IPS-20b (cell line): ENCODE data around the gene DPH2.

Source experiments
- H3K27ac ChIP-seq: one replicate; pipeline ENCODE4 v1.5.1; 2013; ENCODE audit warnings: low read length
- H3K27me3 ChIP-seq: 2 replicates; pipeline ENCODE4 v1.6.1; 2013; ENCODE audit warnings: mild to moderate bottlenecking, low read length, inconsistent platforms; ENCODE audit not compliant: insufficient read depth
- H3K36me3 ChIP-seq: 2 replicates; pipeline ENCODE4 v1.6.1; 2013; ENCODE audit warnings: low read depth, mild to moderate bottlenecking, inconsistent platforms, low read length, moderate library complexity; ENCODE audit not compliant: insufficient read depth
- H3K4me1 ChIP-seq: 2 replicates; pipeline ENCODE4 v1.6.1; 2013; ENCODE audit warnings: mild to moderate bottlenecking, control low read depth, inconsistent platforms, low read length, moderate library complexity; ENCODE audit not compliant: insufficient read depth
- H3K4me3 ChIP-seq: 2 replicates; pipeline ENCODE4 v1.5.1; 2013; ENCODE audit warnings: mild to moderate bottlenecking, low read length, inconsistent platforms
- H3K9ac ChIP-seq: 2 replicates; pipeline ENCODE4 v1.6.1; 2013; ENCODE audit warnings: low read depth, mild to moderate bottlenecking, inconsistent platforms, low read length, moderate library complexity
- H3K9me3 ChIP-seq: 2 replicates; pipeline ENCODE4 v1.6.1; 2013; ENCODE audit warnings: mild to moderate bottlenecking, low read depth, low read length, inconsistent platforms; ENCODE audit not compliant: insufficient read depth

The DPH2 gene

GRCh38 chr1:43999455-43999854 lies 29.6 kb downstream of the DPH2 start:
- Histone ChIP-seq H3K27ac (no peak overlapping the region), H3K4me1 (no peaks in the 10 kb centered on the region), H3K9ac (no peak overlapping the region), H3K9me3 (no peaks in the 10 kb centered on the region), H3K27me3 (no peaks in the 10 kb centered on the region), H3K4me3 (no peak overlapping the region), H3K36me3 (peaks cover 28% of the 10 kb centered on the region; the same call in 1 of the 2 replicates)

GRCh38 chr1:44000122-44000665 lies 30.4 kb downstream of the DPH2 start:
- no peak overlapping the region for H3K4me3 ChIP-seq
- no peak overlapping the region for H3K9ac ChIP-seq
- no peaks in the 10 kb centered on the region for H3K9me3 ChIP-seq
- peaks cover 28% of the 10 kb centered on the region; the same call in 1 of the 2 replicates for H3K36me3 ChIP-seq
- no peaks in the 10 kb centered on the region for H3K27me3 ChIP-seq
- no peak overlapping the region for H3K27ac ChIP-seq
- H3K4me1 ChIP-seq = no peaks in the 10 kb centered on the region

GRCh38 chr1:44002165-44002564 lies 32.4 kb downstream of the DPH2 start:
- Histone ChIP-seq H3K27me3 (no peaks in the 10 kb centered on the region), H3K4me1 (no peaks in the 10 kb centered on the region), H3K9me3 (no peaks in the 10 kb centered on the region), H3K9ac (no peak overlapping the region), H3K27ac (no peak overlapping the region), H3K36me3 (peaks cover 28% of the 10 kb centered on the region; the same call in 1 of the 2 replicates), H3K4me3 (no peak overlapping the region)

- Histone ChIP-seq H3K27me3 (no peaks in the 10 kb centered on the region), H3K9ac (no peak overlapping the region), H3K4me3 (no peak overlapping the region), H3K36me3 (peaks cover 28% of the 10 kb centered on the region; the same call in 1 of the 2 replicates), H3K27ac (no peak overlapping the region), H3K9me3 (no peaks in the 10 kb centered on the region), H3K4me1 (no peaks in the 10 kb centered on the region)
Observed at GRCh38 chr1:44002606-44003157, 32.9 kb downstream of the DPH2 start.

GRCh38 chr1:44008259-44008658 lies 38.4 kb downstream of the DPH2 start:
- H3K9me3 ChIP-seq = no peaks in the 10 kb centered on the region
- H3K4me3 ChIP-seq = no peak overlapping the region
- H3K4me1 ChIP-seq = peaks cover 6% of the 10 kb centered on the region
- H3K9ac ChIP-seq = no peak overlapping the region
- H3K27me3 ChIP-seq = no peaks in the 10 kb centered on the region
- H3K36me3 ChIP-seq = peaks cover 6% of the 10 kb centered on the region; the same call in 1 of the 2 replicates
- no peak overlapping the region for H3K27ac ChIP-seq

GRCh38 chr1:44010935-44011471 lies 41.2 kb downstream of the DPH2 start:
- Histone ChIP-seq H3K9me3 (no peaks in the 10 kb centered on the region), H3K4me3 (no peak overlapping the region), H3K9ac (no peak overlapping the region; the same call in 1 of the 2 replicates), H3K27ac (no peak overlapping the region), H3K36me3 (peaks cover 6% of the 10 kb centered on the region; the same call in 1 of the 2 replicates), H3K27me3 (no peaks in the 10 kb centered on the region), H3K4me1 (peaks cover 6% of the 10 kb centered on the region)

- Histone ChIP-seq H3K9ac (no peak overlapping the region; the same call in 1 of the 2 replicates), H3K4me1 (peaks cover 6% of the 10 kb centered on the region), H3K4me3 (no peak overlapping the region), H3K9me3 (no peaks in the 10 kb centered on the region), H3K36me3 (peaks cover 6% of the 10 kb centered on the region; the same call in 1 of the 2 replicates), H3K27ac (no peak overlapping the region), H3K27me3 (no peaks in the 10 kb centered on the region)
Observed at GRCh38 chr1:44012404-44012803, 42.6 kb downstream of the DPH2 start.

- Histone ChIP-seq H3K4me1 (peaks cover 6% of the 10 kb centered on the region), H3K36me3 (peaks cover 6% of the 10 kb centered on the region; the same call in 1 of the 2 replicates)
Observed at GRCh38 chr1:44012941-44013609, 43.3 kb downstream of the DPH2 start.

GRCh38 chr1:44013949-44014348 lies 44.1 kb downstream of the DPH2 start:
- H3K4me1 ChIP-seq = peaks cover 6% of the 10 kb centered on the region
- no peaks in the 10 kb centered on the region for H3K27me3 ChIP-seq
- no peak overlapping the region for H3K27ac ChIP-seq
- H3K4me3 ChIP-seq = no peak overlapping the region
- no peak overlapping the region for H3K9ac ChIP-seq
- peaks cover 6% of the 10 kb centered on the region; the same call in 1 of the 2 replicates for H3K36me3 ChIP-seq
- no peaks in the 10 kb centered on the region for H3K9me3 ChIP-seq

More at GRCh38 chr1:44012941-44013609, 43.3 kb downstream of the DPH2 start:
- Histone ChIP-seq H3K27ac (no peak overlapping the region), H3K4me3 (no peak overlapping the region), H3K27me3 (no peaks in the 10 kb centered on the region), H3K9me3 (no peaks in the 10 kb centered on the region), H3K9ac (no peak overlapping the region)

- Histone ChIP-seq H3K36me3 (peaks cover 5% of the 10 kb centered on the region; the same call in 1 of the 2 replicates), H3K9me3 (no peaks in the 10 kb centered on the region), H3K9ac (no peak overlapping the region), H3K27ac (no peak overlapping the region), H3K4me3 (no peak overlapping the region), H3K4me1 (peaks cover 6% of the 10 kb centered on the region), H3K27me3 (no peaks in the 10 kb centered on the region)
Observed at GRCh38 chr1:44014365-44015104, 44.7 kb downstream of the DPH2 start.

- Histone ChIP-seq H3K4me1 (peaks cover 6% of the 10 kb centered on the region), H3K9me3 (no peaks in the 10 kb centered on the region), H3K4me3 (no peak overlapping the region), H3K36me3 (no peaks in the 10 kb centered on the region), H3K9ac (no peak overlapping the region), H3K27ac (no peak overlapping the region), H3K27me3 (no peaks in the 10 kb centered on the region)
Observed at GRCh38 chr1:44015206-44015605, 45.4 kb downstream of the DPH2 start.
